SKM-1 treated with dmso at 0.1 percent for 144 hours (cell line): ENCODE data around the gene CABLES1.

Experiments used
- DNase-seq: peaks from one replicate; lab custom pipeline; 2025; ENCODE audit not compliant: unreplicated experiment; lab: John Stamatoyannopoulos, UW

Gene CABLES1

GRCh38 chr18:23211146-23211545 is 75.9 kb downstream of the CABLES1 start:
- DNase-seq: no peak

GRCh38 chr18:23212161-23212560 is 76.9 kb downstream of the CABLES1 start:
- no peak for DNase-seq

DNA sequence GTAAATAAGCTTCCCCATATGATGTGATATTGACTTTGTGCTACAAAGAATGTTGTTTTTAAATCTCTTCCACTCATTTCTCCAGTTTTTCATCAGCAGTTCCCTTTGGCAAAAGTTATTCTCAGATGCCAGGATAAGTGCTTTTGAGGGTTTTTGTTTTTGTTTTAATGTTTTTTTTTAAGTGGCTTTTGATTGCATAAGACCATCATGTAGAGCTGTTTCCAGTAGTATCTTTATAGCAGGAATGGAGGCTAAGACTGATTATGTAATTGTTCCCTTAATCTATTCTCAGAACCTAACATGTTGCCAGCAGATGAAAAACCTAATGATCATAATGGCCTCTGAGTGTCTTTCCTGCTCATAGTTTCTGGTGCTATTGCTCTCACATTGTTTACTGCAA is 77.9 kb downstream of the CABLES1 start:
- DNase-seq: no peak

GRCh38 chr18:23217781-23218180 is 82.5 kb downstream of the CABLES1 start:
- no peak for DNase-seq

DNA sequence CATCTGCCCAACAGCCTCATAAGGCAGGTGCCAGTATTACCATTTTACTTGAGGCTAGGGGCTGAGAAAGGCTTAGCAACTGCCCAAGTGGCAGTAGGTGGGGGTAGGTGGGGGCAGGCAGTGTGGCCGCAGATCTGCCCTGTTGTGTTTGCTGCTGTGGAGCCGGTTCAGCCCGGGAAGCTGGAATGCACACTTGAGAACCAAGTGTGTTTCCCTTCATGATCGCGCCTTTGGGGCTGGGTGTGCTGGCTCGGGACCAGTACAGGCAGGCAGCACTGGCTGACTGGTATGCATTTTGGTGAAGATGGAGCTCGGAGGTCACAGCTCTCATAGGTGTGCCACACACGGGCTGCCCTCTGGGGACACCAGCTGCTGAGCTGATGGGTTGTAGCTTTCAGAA is 85.1 kb downstream of the CABLES1 start:
- no peak for DNase-seq

- DNase-seq: no peak
Observed at GRCh38 chr18:23223641-23224040, 88.4 kb downstream of the CABLES1 start.

DNA sequence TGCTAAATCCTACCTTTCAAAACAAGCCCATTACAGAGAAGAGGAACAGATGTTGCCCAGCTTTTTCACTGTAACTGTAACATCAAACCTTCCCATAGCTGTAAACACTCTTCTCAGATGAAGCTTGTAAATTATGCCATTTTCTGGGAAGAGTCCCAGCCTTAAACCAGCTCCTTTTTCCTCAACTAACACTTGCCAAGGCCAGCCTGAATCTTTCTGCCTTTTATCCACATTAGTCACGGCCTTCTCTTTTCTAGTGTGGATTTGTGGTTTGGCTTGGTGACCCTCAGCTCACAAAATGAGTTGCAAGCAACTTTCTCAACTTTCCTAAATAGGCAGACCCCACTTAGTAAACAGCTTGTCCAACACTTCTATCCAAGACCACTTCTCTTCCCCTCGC is 90.2 kb downstream of the CABLES1 start:
- DNase-seq: no peak

DNA sequence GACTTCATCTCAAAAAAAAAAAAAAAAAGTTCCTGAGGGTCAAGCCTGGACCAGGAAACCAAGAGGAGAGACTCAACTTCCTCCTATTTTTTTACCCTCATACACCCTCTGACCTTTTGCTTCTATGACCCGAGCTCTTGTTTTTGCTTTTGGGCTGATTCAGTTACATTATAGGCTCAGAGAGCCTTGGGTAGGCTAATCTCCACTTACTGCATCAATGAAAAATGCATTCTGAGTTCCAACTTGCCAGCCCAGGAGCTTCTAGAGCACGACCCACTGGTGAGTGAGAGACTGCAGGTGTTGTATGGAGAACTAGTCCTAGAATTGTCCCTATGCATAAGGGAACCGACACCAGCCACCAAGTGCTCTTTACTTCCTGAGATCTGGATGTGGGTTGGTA is 91.1 kb downstream of the CABLES1 start:
- no peak for DNase-seq

GRCh38 chr18:23226930-23227725 is 91.8 kb downstream of the CABLES1 start:
- DNase-seq: no peak

- DNase-seq: no peak
Observed at GRCh38 chr18:23227726-23228070, 92.4 kb downstream of the CABLES1 start.

- peak; percentile 33 for DNase-seq
Observed at GRCh38 chr18:23228102-23229061, 93.1 kb downstream of the CABLES1 start.

- no peak for DNase-seq
Observed at GRCh38 chr18:23229472-23229871, 94.2 kb downstream of the CABLES1 start.

- no peak for DNase-seq
Observed at GRCh38 chr18:23230686-23231085, 95.4 kb downstream of the CABLES1 start.

DNA sequence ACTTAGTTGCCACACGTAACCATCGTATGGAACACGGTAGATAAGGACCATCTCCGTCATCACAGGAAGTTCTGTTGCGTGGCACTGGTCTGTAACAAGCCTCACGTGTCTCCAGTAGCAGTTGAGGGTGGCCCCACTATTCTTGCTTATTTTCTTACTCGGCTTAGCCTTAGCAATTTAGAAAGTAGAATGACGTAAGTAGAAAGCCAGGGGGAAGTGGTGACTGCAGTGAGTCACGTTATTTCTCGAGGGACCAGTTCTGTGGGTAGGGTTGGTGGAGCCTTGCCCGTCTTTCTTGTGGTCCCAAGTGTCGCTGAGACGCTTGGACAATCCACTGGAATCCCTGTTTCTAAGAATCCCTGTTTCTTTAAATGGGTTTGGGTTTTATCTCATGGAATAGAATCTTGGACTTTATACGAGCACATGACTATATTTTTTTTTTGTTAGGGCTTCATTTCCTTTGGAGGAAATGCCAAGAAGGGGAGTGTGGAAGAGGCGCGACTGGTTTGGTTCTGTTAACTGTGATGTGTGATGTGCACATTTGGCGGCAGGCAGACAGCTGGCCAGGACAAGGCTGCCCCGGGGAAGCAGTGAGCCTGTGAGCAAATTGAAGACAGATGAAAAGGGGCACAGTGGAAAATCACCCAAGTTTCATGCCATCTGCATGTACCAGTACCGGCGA is 96.2 kb downstream of the CABLES1 start:
- DNase-seq: peak; percentile 96

- no peak for DNase-seq
Observed at GRCh38 chr18:23232331-23232730, 97.0 kb downstream of the CABLES1 start.

- DNase-seq: no peak
Observed at GRCh38 chr18:23234619-23235018, 99.3 kb downstream of the CABLES1 start.

- no peak for DNase-seq
Observed at GRCh38 chr18:23235336-23235735, 100.1 kb downstream of the CABLES1 start.

GRCh38 chr18:23235860-23236259 is 100.6 kb downstream of the CABLES1 start:
- DNase-seq: no peak

GRCh38 chr18:23236876-23237468 is 101.7 kb downstream of the CABLES1 start:
- DNase-seq: no peak

DNA sequence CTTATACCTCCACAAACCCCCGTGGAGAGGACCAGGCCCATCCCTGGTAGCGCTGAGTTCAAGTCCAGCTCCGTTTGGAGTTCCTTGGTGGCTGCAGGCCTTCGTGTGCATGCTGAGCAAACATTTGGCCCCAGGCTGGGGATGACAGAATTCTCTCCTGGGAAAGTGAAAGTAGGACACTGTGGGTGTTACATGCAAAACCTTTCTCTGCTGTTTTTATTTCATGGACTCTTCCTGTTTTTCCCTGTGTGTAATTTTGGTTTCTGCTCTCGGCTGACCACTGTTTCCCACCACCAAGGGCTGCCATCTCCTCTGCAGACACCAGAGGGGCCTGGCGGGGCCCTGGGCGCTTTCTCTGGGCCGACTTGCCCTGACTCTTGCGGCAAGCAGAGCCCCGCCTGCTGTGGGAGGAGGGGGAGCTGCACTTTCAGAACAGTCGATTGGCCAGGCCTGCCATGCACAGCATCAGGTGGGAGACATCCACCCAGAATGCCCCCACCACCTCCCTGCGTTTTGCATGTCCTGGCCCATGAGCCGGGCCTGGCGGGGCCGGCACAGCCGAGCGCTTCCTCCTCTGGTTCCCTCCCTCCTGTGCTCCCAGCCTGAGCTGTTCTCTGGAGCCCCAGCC is 102.4 kb downstream of the CABLES1 start:
- no peak for DNase-seq

DNA sequence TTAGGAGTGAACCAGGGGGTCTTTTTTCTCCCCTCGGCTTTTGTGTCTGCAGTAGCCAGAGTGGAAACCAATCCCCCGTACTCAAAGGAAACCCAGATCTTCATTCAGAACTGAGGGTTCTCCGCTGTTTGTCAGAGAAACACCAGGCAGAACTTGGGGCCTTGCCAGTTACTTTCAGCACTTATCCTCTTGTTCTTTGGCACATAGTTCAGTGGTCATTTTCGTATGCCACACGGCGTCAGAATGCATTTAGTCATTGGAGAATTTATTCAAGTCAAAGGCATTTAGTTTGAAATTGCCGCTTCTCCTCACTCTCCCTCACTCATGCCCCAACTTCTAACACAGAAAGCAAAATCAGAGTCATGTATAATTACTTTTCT is 102.9 kb downstream of the CABLES1 start:
- no peak for DNase-seq
